Measurements from ENCODE around the gene ZG16.
"Not testable (repeated sequence)": the region's sequence is repeated elsewhere in the genome, so short reads cannot be mapped to it uniquely, and the experiment has no call there.

The ZG16 gene

GRCh38 chr16:29753516-29753915, 24.5 kb upstream of the ZG16 start:
- no peak for DNase-seq

GRCh38 chr16:29756654-29757053, 21.4 kb upstream of the ZG16 start:
- DNase-seq, result no peak

GRCh38 chr16:29757086-29757485, 21.0 kb upstream of the ZG16 start:
- not testable (repeated sequence) for DNase-seq

- no peak for DNase-seq
Observed at GRCh38 chr16:29757950-29758466, 20.0 kb upstream of the ZG16 start.

GRCh38 chr16:29760567-29761279, 17.3 kb upstream of the ZG16 start:
- no peak for DNase-seq

- DNase-seq, result not testable (repeated sequence)
Observed at GRCh38 chr16:29761280-29761651, 16.8 kb upstream of the ZG16 start.

GRCh38 chr16:29761882-29762281, 16.2 kb upstream of the ZG16 start:
- no peak for DNase-seq

- DNase-seq, result no peak
Observed at GRCh38 chr16:29763326-29763725, 14.7 kb upstream of the ZG16 start.

GRCh38 chr16:29765167-29766032, 12.7 kb upstream of the ZG16 start:
- DNase-seq, result no peak

- no peak for DNase-seq
Observed at GRCh38 chr16:29766571-29766970, 11.5 kb upstream of the ZG16 start.

GRCh38 chr16:29767062-29767461, 11.0 kb upstream of the ZG16 start:
- no peak for DNase-seq

- DNase-seq, result no peak
Observed at GRCh38 chr16:29769507-29769906, 8.5 kb upstream of the ZG16 start.

GRCh38 chr16:29770250-29770929, 7.7 kb upstream of the ZG16 start:
- no peak for DNase-seq

- DNase-seq, result not testable (repeated sequence)
Observed at GRCh38 chr16:29772330-29772729, 5.7 kb upstream of the ZG16 start.

- DNase-seq, result no peak
Observed at GRCh38 chr16:29774730-29775129, 3.3 kb upstream of the ZG16 start.

GRCh38 chr16:29775742-29776408, 2.2 kb upstream of the ZG16 start:
- DNase-seq, result peak; percentile 10

GRCh38 chr16:29779474-29779873, 1.4 kb downstream of the ZG16 start:
- no peak for DNase-seq

- DNase-seq, result not testable (repeated sequence)
Observed at GRCh38 chr16:29783094-29783953, 5.3 kb downstream of the ZG16 start.

GRCh38 chr16:29784157-29784556, 6.1 kb downstream of the ZG16 start:
- no peak for DNase-seq

GRCh38 chr16:29784901-29785500, 6.9 kb downstream of the ZG16 start:
- no peak for DNase-seq

GRCh38 chr16:29787155-29787554, 9.1 kb downstream of the ZG16 start:
- not testable (repeated sequence) for DNase-seq
